Measurements from ENCODE around the gene ZNF497.

GRCh38 chr19:58382997-58383603 lies 20.5 kb upstream of the ZNF497 start:
- TF ChIP-seq, protein P1, sequence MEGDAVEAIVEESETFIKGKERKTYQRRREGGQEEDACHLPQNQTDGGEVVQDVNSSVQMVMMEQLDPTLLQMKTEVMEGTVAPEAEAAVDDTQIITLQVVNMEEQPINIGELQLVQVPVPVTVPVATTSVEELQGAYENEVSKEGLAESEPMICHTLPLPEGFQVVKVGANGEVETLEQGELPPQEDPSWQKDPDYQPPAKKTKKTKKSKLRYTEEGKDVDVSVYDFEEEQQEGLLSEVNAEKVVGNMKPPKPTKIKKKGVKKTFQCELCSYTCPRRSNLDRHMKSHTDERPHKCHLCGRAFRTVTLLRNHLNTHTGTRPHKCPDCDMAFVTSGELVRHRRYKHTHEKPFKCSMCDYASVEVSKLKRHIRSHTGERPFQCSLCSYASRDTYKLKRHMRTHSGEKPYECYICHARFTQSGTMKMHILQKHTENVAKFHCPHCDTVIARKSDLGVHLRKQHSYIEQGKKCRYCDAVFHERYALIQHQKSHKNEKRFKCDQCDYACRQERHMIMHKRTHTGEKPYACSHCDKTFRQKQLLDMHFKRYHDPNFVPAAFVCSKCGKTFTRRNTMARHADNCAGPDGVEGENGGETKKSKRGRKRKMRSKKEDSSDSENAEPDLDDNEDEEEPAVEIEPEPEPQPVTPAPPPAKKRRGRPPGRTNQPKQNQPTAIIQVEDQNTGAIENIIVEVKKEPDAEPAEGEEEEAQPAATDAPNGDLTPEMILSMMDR (IDR thresholded peaks at IDR 0.05; ENCODE audit: insufficient read depth, low read length, poor library complexity, severe bottlenecking): no peak
- no peak for TF ChIP-seq EZH2phosphoT487 (conservative IDR thresholded peaks at IDR 0.05; ENCODE audit: low read length)

Measured in SU-DHL-6 (cell line).